H1 (cell line): ENCODE measurements around the gene SLC25A48. TPM values are rescaled to one million over a fixed set of nuclear protein-coding genes. Genes with fewer than 3 reads are reported as not detected.

Source experiments
- CTCF ChIA-PET: fragments of 300-600 bp; sonication (Branson Sonifier 250); formaldehyde crosslinking; loops from one replicate; lab custom pipeline; 2021; ENCODE audit not compliant: partially characterized antibody; lab: Charles Lee
- POLR2A ChIA-PET: fragments of 300-600 bp; sonication (Branson Sonifier 250); formaldehyde crosslinking; loops from one replicate; lab custom pipeline; 2021; ENCODE audit warnings: inconsistent platforms; ENCODE audit not compliant: partially characterized antibody; lab: Charles Lee
- DNase-seq, 2 experiments: peaks; one replicate each; pipeline versions ENCODE4 v3.0.0 to v3.0.0-alpha.2; 2010 to 2022; ENCODE audit warnings: low spot score in 2 of 2, low read depth in 1 of 2, mixed read lengths in 1 of 2
- FAIRE-seq: peaks from 2 replicates; lab custom pipeline; 2011; peaks lifted over from hg19 to GRCh38; lab: Jason Lieb, UNC
- H2AFZ ChIP-seq: 2 replicates; pipeline ENCODE4 v1.8.1; 2012; ENCODE audit warnings: low read length, inconsistent platforms
- H2AK5ac ChIP-seq: 2 replicates; pipeline ENCODE4 v1.6.1; 2013; ENCODE audit warnings: low read depth, low read length
- H2BK120ac ChIP-seq: replicated peaks from 2 replicates; pipeline ENCODE3; 2013; ENCODE audit warnings: low read depth, low read length, inconsistent platforms
- H2BK12ac ChIP-seq: 2 replicates; pipeline ENCODE4 v1.6.1; 2013; ENCODE audit warnings: low read depth, low read length
- H2BK15ac ChIP-seq: 2 replicates; pipeline ENCODE4 v1.6.1; 2013; ENCODE audit warnings: low read length
- H2BK20ac ChIP-seq: 2 replicates; pipeline ENCODE4 v1.6.1; 2013; ENCODE audit warnings: low read length
- H2BK5ac ChIP-seq: 2 replicates; pipeline ENCODE4 v1.6.1; 2013; ENCODE audit warnings: low read depth, low read length
- H3K14ac ChIP-seq: 2 replicates; pipeline ENCODE4 v1.6.1; 2013; ENCODE audit warnings: inconsistent platforms; ENCODE audit not compliant: insufficient read length
- H3K18ac ChIP-seq: 2 replicates; pipeline ENCODE4 v1.6.1; 2013; ENCODE audit warnings: low read length; ENCODE audit errors: extremely low read depth
- H3K23ac ChIP-seq: 2 replicates; pipeline ENCODE4 v1.6.1; 2013; ENCODE audit warnings: inconsistent platforms; ENCODE audit not compliant: insufficient read length
- H3K23me2 ChIP-seq: 2 replicates; pipeline ENCODE4 v1.6.1; 2013; ENCODE audit warnings: low read depth, low read length
- H3K27ac ChIP-seq: 2 replicates; pipeline ENCODE4 v1.6.1; 2011; ENCODE audit warnings: low read depth, low read length, inconsistent platforms
- H3K27me3 ChIP-seq, 4 experiments: replicated peaks in 1 of 4; 1 replicate in 1 of 4; 2 replicates in 3 of 4; pipeline versions ENCODE4 v1.6.1 to v1.8.1; 2011 to 2013; ENCODE audit warnings: low read length in 3 of 4, mild to moderate bottlenecking in 3 of 4, inconsistent platforms in 2 of 4, mixed read lengths in 2 of 4, moderate library complexity in 1 of 4; ENCODE audit not compliant: control insufficient read depth in 3 of 4, insufficient read depth in 3 of 4; ENCODE audit errors: extremely low read depth in 1 of 4
- H3K36me3 ChIP-seq, 4 experiments: 2 replicates each; pipeline versions ENCODE4 v1.6.1 to v1.8.1; 2011 to 2013; ENCODE audit warnings: mild to moderate bottlenecking in 4 of 4, low read length in 3 of 4, moderate library complexity in 2 of 4, control low read depth in 1 of 4, inconsistent platforms in 1 of 4; ENCODE audit not compliant: insufficient read depth in 4 of 4, control insufficient read depth in 2 of 4
- H3K4ac ChIP-seq: replicated peaks from 2 replicates; pipeline ENCODE3; 2013; ENCODE audit warnings: low read length, low read depth, mixed read lengths, inconsistent platforms; ENCODE audit not compliant: insufficient read length
- H3K4me1 ChIP-seq, 4 experiments: replicated peaks in 1 of 4; 1 replicate in 1 of 4; 2 replicates in 3 of 4; pipeline versions ENCODE4 v1.6.1 to v1.8.1; 2011 to 2013; ENCODE audit warnings: low read length in 3 of 4, inconsistent platforms in 2 of 4, mixed read lengths in 1 of 4; ENCODE audit not compliant: insufficient read depth in 4 of 4, control insufficient read depth in 3 of 4
- H3K4me2 ChIP-seq, 2 experiments: 2 replicates each; pipeline versions ENCODE4 v1.6.1 to v1.8.1; 2011 to 2013; ENCODE audit warnings: low read depth in 2 of 2, low read length in 2 of 2, control low read depth in 1 of 2, inconsistent platforms in 1 of 2, mild to moderate bottlenecking in 1 of 2; ENCODE audit not compliant: insufficient read depth in 1 of 2
- H3K4me3 ChIP-seq, 4 experiments: fragments of 200-600, 300-600 bp in 1 of 4; sonication (generic), shearing (Covaris generic), sonication (Bioruptor Twin) in 1 of 4; 2 replicates each; pipeline versions ENCODE4 v1.5.1 to v1.8.1; 2011 to 2016; ENCODE audit warnings: low read length in 4 of 4, low read depth in 3 of 4, control low read depth in 2 of 4, inconsistent platforms in 2 of 4, mild to moderate bottlenecking in 2 of 4, mixed read lengths in 1 of 4, moderate library complexity in 1 of 4; ENCODE audit not compliant: insufficient read depth in 2 of 4; ENCODE audit errors: extremely low read depth in 1 of 4
- H3K56ac ChIP-seq: replicated peaks from 2 replicates; pipeline ENCODE3; 2013; ENCODE audit warnings: low read depth, mild to moderate bottlenecking, mixed read lengths, low read length, inconsistent platforms; ENCODE audit not compliant: insufficient read length
- H3K79me1 ChIP-seq: 2 replicates; pipeline ENCODE4 v1.6.1; 2013; ENCODE audit warnings: low read depth, low read length, control low read depth
- H3K79me2 ChIP-seq, 2 experiments: 2 replicates each; pipeline versions ENCODE4 v1.6.1 to v1.8.1; 2012 to 2013; ENCODE audit warnings: low read length in 2 of 2, mild to moderate bottlenecking in 2 of 2, inconsistent platforms in 1 of 2; ENCODE audit not compliant: insufficient read depth in 2 of 2, control insufficient read depth in 1 of 2
- H3K9ac ChIP-seq, 4 experiments: replicated peaks in 1 of 4; 1 replicate in 1 of 4; 2 replicates in 3 of 4; pipeline versions ENCODE4 v1.6.1 to v1.8.1; 2011 to 2013; ENCODE audit warnings: low read depth in 3 of 4, low read length in 3 of 4, control low read depth in 2 of 4, mild to moderate bottlenecking in 2 of 4, moderate library complexity in 2 of 4, inconsistent platforms in 1 of 4; ENCODE audit errors: extremely low read depth in 1 of 4
- H3K9me3 ChIP-seq, 2 experiments: 2 replicates each; pipeline versions ENCODE4 v1.6.1 to v1.8.1; 2012 to 2013; ENCODE audit warnings: mild to moderate bottlenecking in 2 of 2, moderate library complexity in 2 of 2, control low read depth in 1 of 2, inconsistent platforms in 1 of 2, low read depth in 1 of 2, low read length in 1 of 2, mixed read lengths in 1 of 2; ENCODE audit not compliant: insufficient read depth in 2 of 2
- H4K20me1 ChIP-seq, 2 experiments: replicated peaks in 1 of 2; 2 replicates each; pipeline versions ENCODE3 to v1.8.1; 2011 to 2013; ENCODE audit warnings: inconsistent platforms in 2 of 2, low read length in 2 of 2, mild to moderate bottlenecking in 1 of 2; ENCODE audit not compliant: insufficient read depth in 2 of 2, control insufficient read depth in 1 of 2
- H4K5ac ChIP-seq: 2 replicates; pipeline ENCODE4 v1.6.1; 2013; ENCODE audit warnings: low read length, low read depth, mixed read lengths, inconsistent platforms; ENCODE audit not compliant: insufficient read length
- H4K8ac ChIP-seq: 2 replicates; pipeline ENCODE4 v1.8.0; 2013; ENCODE audit warnings: mild to moderate bottlenecking, moderate library complexity, low read length, inconsistent platforms; ENCODE audit not compliant: insufficient read depth; ENCODE audit errors: extremely low read depth
- H4K91ac ChIP-seq: replicated peaks from 2 replicates; pipeline ENCODE3; 2013; ENCODE audit warnings: low read length, mixed read lengths, inconsistent platforms; ENCODE audit not compliant: insufficient read length
- BCL11A ChIP-seq, 2 experiments: IDR thresholded peaks; one replicate each; pipeline ENCODE4 v1.6.1; 2011; ENCODE audit warnings: low read depth in 2 of 2, low read length in 2 of 2, mild to moderate bottlenecking in 2 of 2
- WGBS, 2 experiments: shearing (Covaris generic) in 1 of 2; methylation state at CpG; one replicate each; pipeline versions ENCODE4 v1.1.6 to v1.1.7; 2013 to 2015; ENCODE audit warnings: low lambda C conversion rate in 2 of 2, mixed read lengths in 2 of 2, inconsistent platforms in 1 of 2, low coverage in 1 of 2, missing lambda C conversion rate in 1 of 2; ENCODE audit not compliant: insufficient replicate concordance in 2 of 2, insufficient coverage in 1 of 2, insufficient read length in 1 of 2; ENCODE audit errors: extremely low coverage in 1 of 2, missing lambda C conversion rate in 1 of 2; 5-methylcytosine and 5-hydroxymethylcytosine counted together
- polyA plus RNA-seq, 7 experiments: library from polyadenylated mRNA; depleted of rRNA in 3 of 7; stranded (reverse) in 5 of 7; unstranded in 2 of 7; fragments of >200 nt in 5 of 7; fragments of 200-250 nt in 2 of 7; gene quantifications; 1 replicate in 5 of 7; 2 replicates in 1 of 7; 4 replicates in 1 of 7; pipeline versions ENCODE4 v1.2.1 to v1.2.3, GENCODE V29; 2011 to 2013; ENCODE audit warnings: missing spikeins in 2 of 7, mixed read lengths in 2 of 7
- total RNA-seq: library from RNA; stranded (reverse); fragmentation: NEBNext Ultra II Directional; extraction: Animal tissue kit (Norgen Biotek cat#: 25700); gene quantifications from 2 replicates; pipeline ENCODE4 v1.2.1, GENCODE V29; 2021

Gene SLC25A48
- total and polyA plus RNA-seq, 2 of the 8 experiments (the other 6 are each of a cell fraction or from before 2014, with no cell fraction given), result 1.3 to 1.8 TPM

DNA sequence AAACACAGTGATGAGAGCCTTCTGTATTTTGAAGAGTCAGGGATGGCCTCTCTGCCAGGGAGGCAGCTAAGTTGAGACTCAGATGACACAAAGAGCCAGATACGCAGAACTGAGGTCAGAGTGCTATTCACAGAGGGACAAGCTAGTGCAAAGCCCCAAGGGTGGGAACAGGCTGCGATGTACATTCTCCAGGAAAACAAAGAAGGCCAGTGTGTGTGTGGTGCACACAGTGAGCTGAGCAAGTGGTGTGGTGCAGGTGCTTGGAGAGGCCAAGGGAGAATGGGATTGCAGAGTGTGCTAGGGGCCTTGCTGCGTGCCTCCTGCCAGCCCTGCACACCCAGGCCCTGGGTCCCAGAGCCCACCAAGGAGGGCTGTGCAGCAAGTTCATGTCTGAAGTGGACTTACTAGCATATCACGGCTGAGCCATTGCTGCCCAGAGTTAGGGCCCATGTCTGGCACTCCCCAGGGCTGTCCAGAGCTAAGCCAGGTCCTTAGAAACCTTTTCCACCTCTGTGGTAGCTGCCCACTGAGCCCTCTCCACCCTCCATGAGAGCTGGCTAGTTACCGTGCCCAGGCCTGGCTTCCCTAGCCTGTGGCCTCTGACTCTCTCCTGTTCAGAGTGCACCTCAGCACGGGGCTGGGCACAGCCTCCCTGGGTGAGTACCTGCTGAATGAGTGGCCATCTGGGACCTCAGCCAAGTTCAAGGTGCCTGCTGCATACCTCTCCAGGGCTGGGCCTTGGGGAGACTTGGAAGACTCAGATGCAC, 9.3 kb downstream of the SLC25A48 start:
- no peak overlapping the region for H3K14ac ChIP-seq
- no peaks in the 10 kb centered on the region for H3K4me1 ChIP-seq
- no peak overlapping the region for H3K27ac ChIP-seq
- no peak for DNase-seq
- H2AFZ ChIP-seq, result no peak overlapping the region
- no peaks in the 10 kb centered on the region for H4K20me1 ChIP-seq
- no peak overlapping the region for H3K23ac ChIP-seq
- H3K79me1 ChIP-seq, result no peaks in the 10 kb centered on the region
- H3K36me3 ChIP-seq, result no peaks in the 10 kb centered on the region
- H2BK20ac ChIP-seq, result no peak overlapping the region
- ChIA-PET POLR2A (interaction anchor here (0.9 kb wide), 1 partner anchor 9 kb away, joined by 3 read pairs; the partner anchor contains the start of gene SLC25A48), CTCF (interaction anchor here (1.2 to 4.0 kb wide), 5 partner anchors 9 to 291 kb away, joined by 3 to 19 read pairs (median 6); partner anchors contain the start of gene SLC25A48)
- H3K9ac ChIP-seq, result no peak overlapping the region
- no peak overlapping the region for H4K91ac ChIP-seq
- H3K18ac ChIP-seq, result no peak overlapping the region
- H2BK5ac ChIP-seq, result no peak overlapping the region
- H3K9me3 ChIP-seq, result peaks cover 0 to 7% of the 10 kb centered on the region in 2 experiments; a peak in 2 of 4 replicates
- no peaks in the 10 kb centered on the region for H3K23me2 ChIP-seq
- no peak for FAIRE-seq
- no peak overlapping the region for H2BK15ac ChIP-seq
- no peak overlapping the region for H4K8ac ChIP-seq
- H3K4ac ChIP-seq, result no peak overlapping the region
- no peak overlapping the region for H2AK5ac ChIP-seq
- H3K27me3 ChIP-seq, result no peaks in the 10 kb centered on the region
- H3K4me3 ChIP-seq, result no peak overlapping the region
- H3K79me2 ChIP-seq, result no peaks in the 10 kb centered on the region
- WGBS, 2 experiments, result 94% methylated on average over 6 of the region's 6 CpGs; no CpG with 5 or more reads in 1 of the 2 experiments
- no peak overlapping the region for H3K56ac ChIP-seq
- H3K4me2 ChIP-seq, result no peak overlapping the region
- H2BK120ac ChIP-seq, result no peak overlapping the region
- H4K5ac ChIP-seq, result no peak overlapping the region
- H2BK12ac ChIP-seq, result no peak overlapping the region
- no peak for TF ChIP-seq BCL11A (IDR thresholded peaks at IDR 0.05; ENCODE audit: low read depth in 2 of 2, low read length in 2 of 2)
